Cardiac septum (tissue), 1 donor: Measurements from ENCODE around the gene BEND5. TPM values are rescaled to one million over a fixed set of nuclear protein-coding genes. Genes with fewer than 3 reads are reported as not detected.

Source experiments
- DNase-seq: peaks from one replicate; pipeline ENCODE4 v3.0.0-alpha.2; 2020; ENCODE audit warnings: low spot score
- intact Hi-C: fragments of 100-400 bp; cut with DNase I; formaldehyde crosslinking; loops from one replicate; pipeline ENCODE4 v1.14.0; 2022
- total RNA-seq: library from RNA; stranded (reverse); fragmentation: NEBNext Ultra II Directional; extraction: Animal tissue kit (Norgen Biotek cat#: 25700); gene quantifications from one replicate; pipeline ENCODE4 v1.2.1, GENCODE V29; 2021
- donor health status: DM: no; HTN: no; CAD: no.

The BEND5 gene
- total RNA-seq, 1 donor from 2014 or later, result 3.2 TPM

- DNase-seq, result no peak
- intact Hi-C loops, result no loop called here
Observed at GRCh38 chr1:48771561-48771960, 5.1 kb downstream of the BEND5 start.

GRCh38 chr1:48767975-48768510 lies 8.6 kb downstream of the BEND5 start:
- intact Hi-C loops, result no loop called here
- no peak for DNase-seq

- intact Hi-C loops, result no loop called here
Observed at GRCh38 chr1:48765335-48765734, 11.4 kb downstream of the BEND5 start.

GRCh38 chr1:48761986-48762385 lies 14.7 kb downstream of the BEND5 start:
- intact Hi-C loops, result no loop called here
- DNase-seq, result no peak

More at GRCh38 chr1:48765335-48765734, 11.4 kb downstream of the BEND5 start:
- no peak for DNase-seq

GRCh38 chr1:48761411-48761810 lies 15.3 kb downstream of the BEND5 start:
- intact Hi-C loops, result no loop called here
- no peak for DNase-seq

GRCh38 chr1:48760857-48761256 lies 15.8 kb downstream of the BEND5 start:
- intact Hi-C loops, result no loop called here
- no peak for DNase-seq

GRCh38 chr1:48758976-48759375 lies 17.7 kb downstream of the BEND5 start:
- no peak for DNase-seq
- intact Hi-C loops, result no loop called here

GRCh38 chr1:48757363-48757762 lies 19.3 kb downstream of the BEND5 start:
- DNase-seq, result no peak
- intact Hi-C loops, result no loop called here

- intact Hi-C loops, result no loop called here
Observed at GRCh38 chr1:48756683-48757316, 19.9 kb downstream of the BEND5 start.

GRCh38 chr1:48753293-48753692 lies 23.4 kb downstream of the BEND5 start:
- DNase-seq, result no peak
- intact Hi-C loops, result no loop called here

More at GRCh38 chr1:48756683-48757316, 19.9 kb downstream of the BEND5 start:
- no peak for DNase-seq

- intact Hi-C loops, result no loop called here
- no peak for DNase-seq
Observed at GRCh38 chr1:48750109-48750508, 26.6 kb downstream of the BEND5 start.

- no peak for DNase-seq
- intact Hi-C loops, result no loop called here
Observed at GRCh38 chr1:48749068-48749467, 27.6 kb downstream of the BEND5 start.

- intact Hi-C loops, result no loop called here
- DNase-seq, result no peak
Observed at GRCh38 chr1:48746906-48747305, 29.8 kb downstream of the BEND5 start.

- no peak for DNase-seq
- intact Hi-C loops, result no loop called here
Observed at GRCh38 chr1:48744032-48744431, 32.7 kb downstream of the BEND5 start.

- DNase-seq, result no peak
- intact Hi-C loops, result no loop called here
Observed at GRCh38 chr1:48743480-48743879, 33.2 kb downstream of the BEND5 start.

GRCh38 chr1:48741380-48741779 lies 35.3 kb downstream of the BEND5 start:
- no peak for DNase-seq
- intact Hi-C loops, result no loop called here

GRCh38 chr1:48740621-48741020 lies 36.1 kb downstream of the BEND5 start:
- intact Hi-C loops, result no loop called here
- DNase-seq, result no peak

- intact Hi-C loops, result no loop called here
- DNase-seq, result no peak
Observed at GRCh38 chr1:48739091-48739490, 37.6 kb downstream of the BEND5 start.

- DNase-seq, result no peak
- intact Hi-C loops, result no loop called here
Observed at GRCh38 chr1:48738356-48738755, 38.3 kb downstream of the BEND5 start.

- intact Hi-C loops, result no loop called here
- DNase-seq, result no peak
Observed at GRCh38 chr1:48735796-48736195, 40.9 kb downstream of the BEND5 start.

GRCh38 chr1:48730164-48730910 lies 46.4 kb downstream of the BEND5 start:
- intact Hi-C loops, result no loop called here
- DNase-seq, result no peak
